Measurements from ENCODE around the gene PUSL1. TPM values are rescaled to one million over a fixed set of nuclear protein-coding genes. Genes with fewer than 3 reads are reported as not detected.

The PUSL1 gene
- total RNA-seq, 4 donors from 2014 or later: 42.3 to 62.1 (median 53.7) TPM

- 46 to 83% methylated on average over 7 to 14 of the region's 15 CpGs for WGBS, 2 donors
- intact Hi-C loops (cut with DNase I; ENCODE audit: low total_unique reads): no loop called here
- TF ChIP-seq POLR2A (IDR thresholded peaks at IDR 0.05): no peak
- no peak for TF ChIP-seq CTCF (IDR thresholded peaks at IDR 0.05)
- H3K4me3 ChIP-seq (ENCODE audit: low read depth, poor library complexity, severe bottlenecking): no peak overlapping the region
- no peak for DNase-seq (ENCODE audit: low spot score in 2 of 2)
These were observed 33.4 kb upstream of the PUSL1 start for GRCh38 chr1:1274931-1275431.

- TF ChIP-seq POLR2A (IDR thresholded peaks at IDR 0.05): no peak
- no peak for TF ChIP-seq CTCF (IDR thresholded peaks at IDR 0.05)
- no peak for DNase-seq (ENCODE audit: low spot score in 2 of 2)
- H3K4me3 ChIP-seq (ENCODE audit: low read depth, poor library complexity, severe bottlenecking): no peak overlapping the region
- intact Hi-C loops (cut with DNase I; ENCODE audit: low total_unique reads): no loop called here
- whole genome bisulfite sequencing, 2 donors: 73 to 78% methylated on average over 9 of the region's 9 CpGs
These were observed 32.6 kb upstream of the PUSL1 start for GRCh38 chr1:1275836-1276235.

- DNase-seq (ENCODE audit: low spot score in 2 of 2): no peak
- 95% methylated on average over 13 of the region's 13 CpGs for WGBS, 2 donors
- no peak overlapping the region for H3K4me3 ChIP-seq (ENCODE audit: low read depth, poor library complexity, severe bottlenecking)
- intact Hi-C loops (cut with DNase I; ENCODE audit: low total_unique reads): no loop called here
- TF ChIP-seq CTCF (IDR thresholded peaks at IDR 0.05) (no peak), POLR2A (IDR thresholded peaks at IDR 0.05) (no peak)
These were observed 29.8 kb upstream of the PUSL1 start for GRCh38 chr1:1278620-1279019.

- intact Hi-C loops (cut with DNase I; ENCODE audit: low total_unique reads): no loop called here
- DNase-seq (ENCODE audit: low spot score in 2 of 2): no peak
- WGBS, 2 donors: 86 to 91% methylated on average over 17 of the region's 17 CpGs
- no peak for TF ChIP-seq CTCF (IDR thresholded peaks at IDR 0.05)
- TF ChIP-seq POLR2A (IDR thresholded peaks at IDR 0.05): no peak
- no peak overlapping the region for H3K4me3 ChIP-seq (ENCODE audit: low read depth, poor library complexity, severe bottlenecking)
These were observed 29.4 kb upstream of the PUSL1 start for GRCh38 chr1:1279028-1279427.

- intact Hi-C loops (cut with DNase I; ENCODE audit: low total_unique reads): no loop called here
- TF ChIP-seq CTCF (IDR thresholded peaks at IDR 0.05): no peak
- TF ChIP-seq POLR2A (IDR thresholded peaks at IDR 0.05): no peak
- no peak overlapping the region for H3K4me3 ChIP-seq (ENCODE audit: low read depth, poor library complexity, severe bottlenecking)
- WGBS, 2 donors: 85 to 87% methylated on average over 9 to 20 of the region's 21 CpGs
- DNase-seq (ENCODE audit: low spot score in 2 of 2): no peak
These were observed 27.5 kb upstream of the PUSL1 start for GRCh38 chr1:1280782-1281481.

Data from lower leg skin (tissue), 4 donors.